SK-N-SH treated with all-trans-retinoic acid at 6 μM for 48 hours (cell line): Measurements from ENCODE around the gene THRB.

Source experiments
- ATAC-seq: fragments of 200-7000 bp; cut with Tn5 transposase; 3 replicates; pipeline ENCODE4 v1.9.1; 2020; ENCODE audit warnings: mild to moderate bottlenecking, moderate library complexity
- BACH2 ChIP-seq: fragments of 250-450 bp; sonication (Bioruptor Pico); IDR thresholded peaks from 2 replicates; pipeline ENCODE4 v1.9.0; 2021; ENCODE audit warnings: mild to moderate bottlenecking, borderline replicate concordance
- CSDC2 ChIP-seq: fragments of 250-450 bp; sonication (Bioruptor Pico); IDR thresholded peaks from 2 replicates; pipeline ENCODE4 v1.5.0; 2020; ENCODE audit warnings: mild to moderate bottlenecking, moderate library complexity
- ESRRG ChIP-seq: fragments of 250-450 bp; sonication (Bioruptor Pico); IDR thresholded peaks from 2 replicates; pipeline ENCODE4 v1.6.1; 2021; ENCODE audit warnings: mild to moderate bottlenecking
- OSR1 ChIP-seq: fragments of 250-450 bp; sonication (Bioruptor Pico); IDR thresholded peaks from 2 replicates; pipeline ENCODE4 v1.8.0; 2022; ENCODE audit warnings: moderate library complexity, mild to moderate bottlenecking, inconsistent platforms
- PPARA ChIP-seq: fragments of 250-450 bp; sonication (Bioruptor Pico); IDR thresholded peaks from 2 replicates; pipeline ENCODE4 v1.5.0; 2020; ENCODE audit warnings: mild to moderate bottlenecking, borderline replicate concordance
- RARB ChIP-seq: fragments of 250-450 bp; sonication (Bioruptor Pico); IDR thresholded peaks from 2 replicates; pipeline ENCODE4 v1.8.0; 2021; ENCODE audit warnings: mild to moderate bottlenecking, moderate library complexity
- TCF4 ChIP-seq: fragments of 250-450 bp; sonication (Bioruptor Pico); IDR thresholded peaks from 2 replicates; pipeline ENCODE4 v1.8.0; 2021; ENCODE audit warnings: mild to moderate bottlenecking, moderate library complexity, borderline replicate concordance
- TOX ChIP-seq: fragments of 250-450 bp; sonication (Bioruptor Pico); IDR thresholded peaks from 2 replicates; pipeline ENCODE4 v1.8.0; 2021; ENCODE audit warnings: mild to moderate bottlenecking, moderate library complexity, borderline replicate concordance
- ZC3H10 ChIP-seq: fragments of 250-450 bp; sonication (Bioruptor Pico); IDR thresholded peaks from 2 replicates; pipeline ENCODE4 v1.5.1; 2021; ENCODE audit warnings: mild to moderate bottlenecking, moderate library complexity
- ZFP3 ChIP-seq: fragments of 250-450 bp; sonication (Bioruptor Pico); IDR thresholded peaks from 2 replicates; pipeline ENCODE4 v1.5.0; 2020; ENCODE audit warnings: mild to moderate bottlenecking, moderate library complexity
- ZFP30 ChIP-seq: fragments of 450-650 bp; formaldehyde crosslinking; IDR thresholded peaks from 2 replicates; pipeline ENCODE4 v1.5.0; 2022; ENCODE audit warnings: mild to moderate bottlenecking, moderate library complexity
- ZNF565 ChIP-seq: fragments of 450-650 bp; formaldehyde crosslinking; conservative IDR thresholded peaks from 2 replicates; pipeline ENCODE4 v1.5.0; 2020; ENCODE audit warnings: low read depth, mild to moderate bottlenecking, moderate library complexity
- ZNF70 ChIP-seq: fragments of 450-650 bp; formaldehyde crosslinking; IDR thresholded peaks from 2 replicates; pipeline ENCODE4 v1.5.0; 2020; ENCODE audit warnings: mild to moderate bottlenecking, moderate library complexity
- ZNF8 ChIP-seq: fragments of 450-650 bp; formaldehyde crosslinking; IDR thresholded peaks from 2 replicates; pipeline ENCODE4 v1.5.0; 2020; ENCODE audit warnings: mild to moderate bottlenecking, moderate library complexity
- TF ChIP-seq, protein P1 (sequence below): fragments of 250-450 bp; sonication (Bioruptor Pico); IDR thresholded peaks from 2 replicates; pipeline ENCODE4 v1.5.0; 2020; ENCODE audit warnings: mild to moderate bottlenecking, moderate library complexity
- TF ChIP-seq, protein P2 (sequence below): fragments of 250-450 bp; sonication (Bioruptor Pico); IDR thresholded peaks from 2 replicates; pipeline ENCODE4 v1.8.0; 2021; ENCODE audit warnings: low read depth, mild to moderate bottlenecking, moderate library complexity, borderline replicate concordance
- TF ChIP-seq, protein P3 (sequence below): fragments of 250-450 bp; sonication (Bioruptor Pico); IDR thresholded peaks from 2 replicates; pipeline ENCODE4 v1.5.1; 2021; ENCODE audit warnings: mild to moderate bottlenecking, moderate library complexity

The THRB gene

DNA sequence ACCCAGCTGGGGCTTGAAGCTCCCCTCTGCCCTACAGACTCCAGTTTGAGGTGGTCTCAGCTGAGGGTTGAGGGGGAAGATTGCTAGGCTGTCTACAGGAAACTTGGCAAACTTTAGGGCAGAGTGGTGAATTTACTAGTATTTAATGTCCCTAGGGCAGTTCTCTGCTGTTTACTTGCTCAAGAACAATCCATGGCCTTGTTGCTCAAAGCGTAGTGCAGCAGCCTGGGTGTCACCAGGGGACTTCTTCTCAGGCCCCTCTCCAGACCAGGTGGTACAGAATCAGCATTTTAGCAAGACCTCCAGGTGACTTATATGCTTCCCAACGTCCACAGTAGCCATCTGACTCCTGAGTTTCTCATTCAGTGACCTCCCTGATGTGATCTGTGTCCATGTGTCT is 360.7 kb downstream of the THRB start (continued):
- TF ChIP-seq ZNF565 (CRISPR knock-in tag) = no peak
- TF ChIP-seq, all 23 proteins: peak for 0

DNA sequence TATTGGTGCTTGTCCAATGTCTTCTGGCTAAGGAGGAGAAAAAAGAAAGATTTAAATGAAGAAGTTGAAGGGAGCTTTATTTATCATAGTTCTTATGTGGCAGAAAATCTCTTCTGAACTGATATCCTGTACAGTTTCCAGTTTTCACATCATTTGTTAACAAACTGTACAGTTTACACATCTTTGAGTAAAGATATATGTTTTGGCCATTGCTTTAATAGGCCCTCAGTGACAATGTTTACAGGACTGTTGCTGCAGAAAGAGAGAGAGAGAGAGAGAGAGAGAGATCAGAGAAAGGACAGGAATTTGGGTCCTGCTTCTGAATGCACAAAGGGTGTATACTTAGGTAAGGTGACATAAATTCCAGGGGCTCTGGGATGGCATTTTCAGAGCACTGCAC is 361.2 kb downstream of the THRB start:
- no peak for ATAC-seq
- TF ChIP-seq ZFP30 (CRISPR knock-in tag) (no peak), BACH2 (CRISPR knock-in tag) (no peak), TCF4 (CRISPR knock-in tag) (no peak), RARB (no peak), ZFP3 (CRISPR knock-in tag) (no peak), ZNF8 (CRISPR knock-in tag) (no peak), ZNF565 (CRISPR knock-in tag) (no peak), TOX (no peak)
- TF ChIP-seq, protein P1, sequence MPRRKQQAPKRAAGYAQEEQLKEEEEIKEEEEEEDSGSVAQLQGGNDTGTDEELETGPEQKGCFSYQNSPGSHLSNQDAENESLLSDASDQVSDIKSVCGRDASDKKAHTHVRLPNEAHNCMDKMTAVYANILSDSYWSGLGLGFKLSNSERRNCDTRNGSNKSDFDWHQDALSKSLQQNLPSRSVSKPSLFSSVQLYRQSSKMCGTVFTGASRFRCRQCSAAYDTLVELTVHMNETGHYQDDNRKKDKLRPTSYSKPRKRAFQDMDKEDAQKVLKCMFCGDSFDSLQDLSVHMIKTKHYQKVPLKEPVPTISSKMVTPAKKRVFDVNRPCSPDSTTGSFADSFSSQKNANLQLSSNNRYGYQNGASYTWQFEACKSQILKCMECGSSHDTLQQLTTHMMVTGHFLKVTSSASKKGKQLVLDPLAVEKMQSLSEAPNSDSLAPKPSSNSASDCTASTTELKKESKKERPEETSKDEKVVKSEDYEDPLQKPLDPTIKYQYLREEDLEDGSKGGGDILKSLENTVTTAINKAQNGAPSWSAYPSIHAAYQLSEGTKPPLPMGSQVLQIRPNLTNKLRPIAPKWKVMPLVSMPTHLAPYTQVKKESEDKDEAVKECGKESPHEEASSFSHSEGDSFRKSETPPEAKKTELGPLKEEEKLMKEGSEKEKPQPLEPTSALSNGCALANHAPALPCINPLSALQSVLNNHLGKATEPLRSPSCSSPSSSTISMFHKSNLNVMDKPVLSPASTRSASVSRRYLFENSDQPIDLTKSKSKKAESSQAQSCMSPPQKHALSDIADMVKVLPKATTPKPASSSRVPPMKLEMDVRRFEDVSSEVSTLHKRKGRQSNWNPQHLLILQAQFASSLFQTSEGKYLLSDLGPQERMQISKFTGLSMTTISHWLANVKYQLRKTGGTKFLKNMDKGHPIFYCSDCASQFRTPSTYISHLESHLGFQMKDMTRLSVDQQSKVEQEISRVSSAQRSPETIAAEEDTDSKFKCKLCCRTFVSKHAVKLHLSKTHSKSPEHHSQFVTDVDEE (CRISPR knock-in tag) = no peak
- TF ChIP-seq, protein P2, sequence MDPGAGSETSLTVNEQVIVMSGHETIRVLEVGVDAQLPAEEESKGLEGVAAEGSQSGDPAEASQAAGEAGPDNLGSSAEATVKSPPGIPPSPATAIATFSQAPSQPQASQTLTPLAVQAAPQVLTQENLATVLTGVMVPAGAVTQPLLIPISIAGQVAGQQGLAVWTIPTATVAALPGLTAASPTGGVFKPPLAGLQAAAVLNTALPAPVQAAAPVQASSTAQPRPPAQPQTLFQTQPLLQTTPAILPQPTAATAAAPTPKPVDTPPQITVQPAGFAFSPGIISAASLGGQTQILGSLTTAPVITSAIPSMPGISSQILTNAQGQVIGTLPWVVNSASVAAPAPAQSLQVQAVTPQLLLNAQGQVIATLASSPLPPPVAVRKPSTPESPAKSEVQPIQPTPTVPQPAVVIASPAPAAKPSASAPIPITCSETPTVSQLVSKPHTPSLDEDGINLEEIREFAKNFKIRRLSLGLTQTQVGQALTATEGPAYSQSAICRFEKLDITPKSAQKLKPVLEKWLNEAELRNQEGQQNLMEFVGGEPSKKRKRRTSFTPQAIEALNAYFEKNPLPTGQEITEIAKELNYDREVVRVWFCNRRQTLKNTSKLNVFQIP = no peak

DNA sequence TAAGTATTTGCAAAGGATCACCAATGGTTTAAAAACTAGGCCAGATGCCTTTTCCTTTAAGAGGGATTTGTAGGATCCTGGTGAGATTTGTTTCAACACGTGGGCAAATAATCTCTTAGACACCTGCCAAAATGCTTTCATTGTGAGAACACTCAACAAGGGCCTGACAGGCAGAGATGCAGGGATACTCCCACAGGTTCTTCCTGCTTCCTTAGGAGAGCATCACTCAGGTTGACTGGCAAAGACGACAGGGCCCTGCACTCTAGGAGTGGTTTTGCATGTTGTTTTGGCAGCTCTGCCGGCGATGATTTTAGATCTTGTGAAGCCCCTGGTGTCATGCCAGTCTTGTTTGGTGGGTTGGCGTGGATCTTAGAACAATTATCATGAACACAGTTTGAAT is 365.1 kb downstream of the THRB start:
- ATAC-seq = no peak
- TF ChIP-seq ZC3H10 = no peak
- no peak for TF ChIP-seq ZFP30 (CRISPR knock-in tag)
- TF ChIP-seq ESRRG (CRISPR knock-in tag) = no peak
- no peak for TF ChIP-seq RARB
- no peak for TF ChIP-seq ZNF565 (CRISPR knock-in tag)

DNA sequence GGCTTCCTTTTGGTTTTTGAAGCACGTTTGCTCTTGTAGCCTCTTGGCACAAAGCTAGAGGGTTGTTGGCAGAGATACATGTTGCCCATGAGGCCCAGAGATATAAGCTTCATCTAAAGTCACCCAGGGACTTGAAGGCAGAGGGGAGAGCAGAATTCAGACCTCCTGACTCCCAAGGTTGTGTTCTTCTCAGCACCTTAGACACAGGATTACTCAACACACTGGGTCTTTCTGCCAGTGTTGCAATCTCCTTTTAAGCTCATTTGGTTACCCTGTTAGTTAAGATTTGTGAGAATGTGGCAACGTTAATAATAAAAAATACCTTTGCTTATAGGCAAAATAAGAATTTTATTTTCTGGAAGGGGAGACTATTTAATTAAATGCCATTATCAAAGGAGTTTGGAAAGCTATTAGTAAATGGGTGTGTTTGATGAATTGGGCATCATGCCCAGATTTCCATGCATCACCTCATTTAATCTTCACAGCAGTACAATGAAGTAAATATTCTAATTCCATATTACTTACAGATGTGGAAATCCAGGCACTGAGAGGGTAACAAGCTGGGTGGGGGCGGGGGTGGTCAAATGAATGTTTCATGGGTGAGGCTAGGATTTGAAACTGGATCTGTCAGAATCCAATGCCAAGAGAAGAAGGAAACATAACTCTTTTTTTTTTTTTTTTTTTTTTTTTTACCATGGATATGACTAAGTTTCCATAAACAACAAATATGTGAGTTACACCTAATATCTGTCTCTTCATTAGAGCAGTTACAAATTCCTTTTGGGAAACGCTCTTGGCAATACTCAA is 366.2 kb downstream of the THRB start:
- no peak for TF ChIP-seq ZNF565 (CRISPR knock-in tag)
- TF ChIP-seq ZFP30 (CRISPR knock-in tag) = no peak
- TF ChIP-seq, protein P1 (CRISPR knock-in tag) = no peak
- no peak for TF ChIP-seq CSDC2
- TF ChIP-seq, protein P3, sequence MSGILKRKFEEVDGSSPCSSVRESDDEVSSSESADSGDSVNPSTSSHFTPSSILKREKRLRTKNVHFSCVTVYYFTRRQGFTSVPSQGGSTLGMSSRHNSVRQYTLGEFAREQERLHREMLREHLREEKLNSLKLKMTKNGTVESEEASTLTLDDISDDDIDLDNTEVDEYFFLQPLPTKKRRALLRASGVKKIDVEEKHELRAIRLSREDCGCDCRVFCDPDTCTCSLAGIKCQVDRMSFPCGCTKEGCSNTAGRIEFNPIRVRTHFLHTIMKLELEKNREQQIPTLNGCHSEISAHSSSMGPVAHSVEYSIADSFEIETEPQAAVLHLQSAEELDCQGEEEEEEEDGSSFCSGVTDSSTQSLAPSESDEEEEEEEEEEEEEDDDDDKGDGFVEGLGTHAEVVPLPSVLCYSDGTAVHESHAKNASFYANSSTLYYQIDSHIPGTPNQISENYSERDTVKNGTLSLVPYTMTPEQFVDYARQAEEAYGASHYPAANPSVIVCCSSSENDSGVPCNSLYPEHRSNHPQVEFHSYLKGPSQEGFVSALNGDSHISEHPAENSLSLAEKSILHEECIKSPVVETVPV (CRISPR knock-in tag) = no peak
- no peak for TF ChIP-seq ESRRG (CRISPR knock-in tag)
- TF ChIP-seq BACH2 (CRISPR knock-in tag) = no peak
- peak; percentile 63 for ATAC-seq

DNA sequence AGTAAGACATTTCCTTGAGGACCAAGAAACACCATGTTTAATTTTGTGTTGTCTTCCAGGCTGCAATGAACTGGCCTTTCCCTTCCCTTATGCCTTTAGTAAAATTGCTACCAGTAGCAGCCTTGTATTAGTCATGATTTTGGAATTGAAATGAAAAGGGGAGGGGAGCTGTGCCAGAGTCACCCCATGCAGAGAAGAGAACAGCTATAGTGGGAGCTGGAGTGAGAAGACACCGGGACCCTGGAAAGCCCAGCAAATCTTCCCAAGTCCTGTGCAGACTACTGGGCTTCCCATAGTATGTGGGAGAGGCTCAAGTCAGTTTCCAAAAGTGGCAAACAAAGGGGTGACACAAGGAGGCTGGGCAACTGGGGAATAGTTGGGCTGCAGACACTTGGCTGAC is 371.1 kb downstream of the THRB start:
- peak; percentile 82 for ATAC-seq
- TF ChIP-seq, protein P3 (CRISPR knock-in tag) = no peak
- TF ChIP-seq OSR1 (CRISPR knock-in tag) = no peak
- TF ChIP-seq, protein P1 (CRISPR knock-in tag) = no peak
- no peak for TF ChIP-seq PPARA (CRISPR knock-in tag)
- TF ChIP-seq, protein P2 = no peak
- no peak for TF ChIP-seq TOX
- no peak for TF ChIP-seq ZNF70
- no peak for TF ChIP-seq ZC3H10
